Gastrocnemius medialis (tissue), 4 donors: Measurements from ENCODE around the gene PCDHA13. TPM values are rescaled to one million over a fixed set of nuclear protein-coding genes. Genes with fewer than 3 reads are reported as not detected.
"Not testable (repeated sequence)": the region's sequence is repeated elsewhere in the genome, so short reads cannot be mapped to it uniquely, and the experiment has no call there.

Experiments used
- ATAC-seq, 2 donors: fragments of 150-250 bp; one replicate each; pipeline ENCODE4 v1.9.1; 2016
- DNase-seq, 2 donors: peaks; one replicate each; pipeline ENCODE4 v3.0.0-alpha.2; 2019
- H3K27ac ChIP-seq, 4 donors: fragments of 200-600 bp; sonication (generic); 1 replicate in 1 of 4; 2 replicates in 3 of 4; pipeline ENCODE4 v1.5.1; 2016 to 2018; ENCODE audit warnings: mild to moderate bottlenecking in 2 of 4, moderate library complexity in 1 of 4
- H3K27me3 ChIP-seq, 3 donors: fragments of 200-600 bp; sonication (generic) in 2 of 3; 1 replicate in 1 of 3; 2 replicates in 2 of 3; pipeline versions ENCODE4 v1.5.1 to v1.6.0; 2016 to 2019; ENCODE audit warnings: mild to moderate bottlenecking in 1 of 3, moderate library complexity in 1 of 3
- H3K36me3 ChIP-seq, 2 donors: fragments of 200-600 bp; sonication (generic) in 1 of 2; one replicate each; pipeline ENCODE4 v1.5.1; 2017 to 2018
- H3K4me1 ChIP-seq, 2 donors: fragments of 200-600 bp; sonication (generic) in 1 of 2; one replicate each; pipeline ENCODE4 v1.5.1; 2016 to 2017; ENCODE audit warnings: mild to moderate bottlenecking in 2 of 2
- H3K4me3 ChIP-seq, 4 donors: fragments of 200-600 bp; sonication (generic) in 3 of 4; 1 replicate in 1 of 4; 2 replicates in 3 of 4; pipeline ENCODE4 v1.5.1; 2016 to 2019; ENCODE audit warnings: mild to moderate bottlenecking in 2 of 4
- H3K9me3 ChIP-seq, 3 donors: fragments of 200-600 bp; sonication (generic) in 2 of 3; 1 replicate in 1 of 3; 2 replicates in 2 of 3; pipeline ENCODE4 v1.5.1; 2016 to 2019
- CTCF ChIP-seq, 5 experiments: fragments of 450-650 bp in 3 of 5; fragments of 200-600 bp in 2 of 5; sonication (generic) in 2 of 5; IDR thresholded peaks in 4 of 5; conservative IDR thresholded peaks in 1 of 5; 1 replicate in 4 of 5; 2 replicates in 1 of 5; pipeline ENCODE4 v1.5.1; 2016 to 2019; ENCODE audit warnings: antibody characterized with exemption in 5 of 5, mild to moderate bottlenecking in 3 of 5, moderate library complexity in 3 of 5
- POLR2A ChIP-seq, 2 donors: fragments of 450-650 bp; IDR thresholded peaks; one replicate each; pipeline ENCODE4 v1.6.1; 2017; ENCODE audit warnings: antibody characterized with exemption in 2 of 2, mild to moderate bottlenecking in 2 of 2, moderate library complexity in 2 of 2
- in situ Hi-C, 4 donors: fragments of 200-750 bp; cut with MboI; loops; one replicate each; pipeline versions ENCODE4 v1.15.0 to v1.8.0; 2017; ENCODE audit warnings: low sequenced_read_pairs in 4 of 4
- intact Hi-C: fragments of 100-400 bp; cut with DNase I; formaldehyde crosslinking; loops from one replicate; pipeline ENCODE4 v1.15.1; 2023; ENCODE audit warnings: low total_unique reads
- total RNA-seq, 4 donors: library from RNA; depleted of rRNA; stranded (reverse); fragments of >200 nt; gene quantifications; one replicate each; pipeline versions ENCODE4 v1.1.0 to v1.2.3, GENCODE V29; 2016

The PCDHA13 gene
- total RNA-seq, 4 donors from 2014 or later, result not detected

GRCh38 chr5:140840978-140841962, 40.7 kb upstream of the PCDHA13 start, which contains the start of gene PCDHA8:
TSS of gene PCDHA8 (plus strand) at chr5:140841187. CDS start at chr5:140841322, 135 bp downstream.
- in situ Hi-C loops (no loop called here), intact Hi-C loops (no loop called here)
- TF ChIP-seq POLR2A (IDR thresholded peaks at IDR 0.05), result no peak
- TF ChIP-seq CTCF (IDR thresholded peaks at IDR 0.05 in 4 of 5, conservative IDR thresholded peaks at IDR 0.05 in 1 of 5), result no peak
- Histone ChIP-seq H3K27me3 (peaks cover 0 to 6% (median 3%) of the 10 kb centered on the region in 3 donors), H3K4me1 (no peaks in the 10 kb centered on the region), H3K27ac (no peak within 1 kb of the TSS), H3K4me3 (no peak within 1 kb of the TSS), H3K9me3 (peaks cover 0 to 9% (median 0%) of the 10 kb centered on the region in 3 donors), H3K36me3 (no peaks in the 10 kb centered on the region)
- DNase-seq, result no peak
- no peak for ATAC-seq

DNA sequence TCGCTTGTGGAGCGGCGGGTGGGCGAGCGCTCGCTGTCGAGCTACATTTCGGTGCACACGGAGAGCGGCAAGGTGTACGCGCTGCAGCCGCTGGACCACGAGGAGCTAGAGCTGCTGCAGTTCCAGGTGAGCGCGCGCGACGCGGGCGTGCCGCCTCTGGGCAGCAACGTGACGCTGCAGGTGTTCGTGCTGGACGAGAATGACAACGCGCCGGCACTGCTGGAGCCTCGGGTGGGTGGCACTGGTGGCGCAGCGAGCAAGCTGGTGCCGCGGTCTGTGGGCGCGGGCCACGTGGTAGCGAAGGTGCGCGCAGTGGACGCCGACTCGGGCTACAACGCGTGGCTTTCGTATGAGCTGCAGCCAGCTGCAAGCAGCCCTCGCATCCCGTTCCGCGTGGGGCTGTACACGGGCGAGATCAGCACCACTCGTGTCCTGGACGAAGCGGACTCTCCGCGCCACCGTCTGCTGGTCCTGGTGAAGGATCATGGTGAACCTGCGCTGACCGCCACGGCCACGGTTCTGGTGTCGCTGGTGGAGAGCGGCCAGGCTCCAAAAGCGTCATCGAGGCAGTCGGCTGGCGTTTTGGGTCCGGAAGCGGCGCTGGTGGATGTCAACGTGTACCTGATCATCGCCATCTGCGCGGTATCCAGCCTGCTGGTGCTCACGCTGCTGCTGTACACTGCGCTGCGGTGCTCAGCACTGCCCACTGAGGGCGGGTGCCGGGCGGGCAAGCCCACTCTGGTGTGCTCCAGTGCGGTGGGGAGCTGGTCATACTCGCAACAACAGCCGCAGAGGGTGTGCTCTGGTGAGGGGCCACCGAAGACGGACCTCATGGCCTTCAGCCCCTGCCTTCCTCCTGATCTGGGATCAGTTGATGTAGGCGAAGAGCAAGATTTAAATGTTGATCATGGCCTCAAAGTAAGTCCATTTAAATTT, 38.9 kb upstream of the PCDHA13 start:
- DNase-seq, result no peak
- in situ Hi-C loops, result no loop called here
- intact Hi-C loops, result no loop called here
- H3K4me1 ChIP-seq, result no peaks in the 10 kb centered on the region
- H3K27ac ChIP-seq, result no peak overlapping the region
- H3K9me3 ChIP-seq, result peaks cover 0 to 10% (median 0%) of the 10 kb centered on the region in 3 donors
- peaks cover 0 to 10% (median 6%) of the 10 kb centered on the region in 3 donors for H3K27me3 ChIP-seq
- TF ChIP-seq POLR2A (IDR thresholded peaks at IDR 0.05) (no peak), CTCF (IDR thresholded peaks at IDR 0.05 in 4 of 5, conservative IDR thresholded peaks at IDR 0.05 in 1 of 5) (no peak)
- H3K4me3 ChIP-seq, result no peak overlapping the region
- ATAC-seq, result no peak
- no peaks in the 10 kb centered on the region for H3K36me3 ChIP-seq

- H3K27ac ChIP-seq, DNase-seq, in situ Hi-C loops, ATAC-seq, H3K9me3 ChIP-seq, H3K36me3 ChIP-seq, H3K4me3 ChIP-seq, H3K4me1 ChIP-seq, intact Hi-C loops: not testable (repeated sequence)
- H3K27me3 ChIP-seq, result peaks cover 4 to 18% (median 6%) of the 10 kb centered on the region in 3 donors
These were observed 33.5 kb upstream of the PCDHA13 start, which contains the start of gene PCDHA9 for GRCh38 chr5:140848139-140849102. TSS of gene PCDHA9 (plus strand) at chr5:140848382. CDS start at chr5:140848496, 114 bp downstream.

DNA sequence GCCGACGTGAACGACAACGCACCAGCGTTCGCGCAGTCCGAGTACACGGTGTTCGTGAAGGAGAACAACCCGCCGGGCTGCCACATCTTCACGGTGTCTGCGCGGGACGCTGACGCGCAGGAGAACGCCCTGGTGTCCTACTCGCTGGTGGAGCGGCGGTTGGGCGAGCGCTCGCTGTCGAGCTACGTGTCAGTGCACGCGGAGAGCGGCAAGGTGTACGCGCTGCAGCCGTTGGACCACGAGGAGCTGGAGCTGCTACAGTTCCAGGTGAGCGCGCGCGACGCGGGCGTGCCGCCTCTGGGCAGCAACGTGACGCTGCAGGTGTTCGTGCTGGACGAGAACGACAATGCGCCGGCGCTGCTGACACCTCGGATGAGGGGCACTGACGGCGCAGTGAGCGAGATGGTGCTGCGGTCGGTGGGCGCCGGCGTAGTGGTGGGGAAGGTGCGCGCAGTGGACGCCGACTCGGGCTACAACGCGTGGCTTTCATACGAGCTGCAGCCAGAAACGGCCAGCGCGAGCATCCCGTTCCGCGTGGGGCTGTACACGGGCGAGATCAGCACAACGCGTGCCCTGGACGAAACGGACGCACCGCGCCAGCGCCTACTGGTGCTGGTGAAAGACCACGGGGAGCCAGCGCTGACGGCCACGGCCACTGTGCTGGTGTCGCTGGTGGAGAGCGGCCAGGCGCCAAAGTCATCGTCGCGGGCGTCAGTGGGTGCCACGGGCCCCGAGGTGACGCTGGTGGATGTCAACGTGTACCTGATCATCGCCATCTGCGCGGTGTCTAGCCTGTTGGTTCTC, 31.9 kb upstream of the PCDHA13 start:
- H3K4me1 ChIP-seq, H3K36me3 ChIP-seq, intact Hi-C loops, H3K4me3 ChIP-seq, DNase-seq, in situ Hi-C loops, H3K27ac ChIP-seq, H3K9me3 ChIP-seq, ATAC-seq: not testable (repeated sequence)
- peaks cover 4 to 18% (median 6%) of the 10 kb centered on the region in 3 donors for H3K27me3 ChIP-seq
